Measurements from ENCODE around the gene APOL4.
"Not testable (repeated sequence)": the region's sequence is repeated elsewhere in the genome, so short reads cannot be mapped to it uniquely, and the experiment has no call there.

APOL4 gene

GRCh38 chr22:36201630-36202319 is at the start of gene APOL4:
APOL4 (minus strand) TSS chr22:36201809; CDS start chr22:36201734, 75 bp downstream.
- TF ChIP-seq CTCF (IDR thresholded peaks at IDR 0.05; ENCODE audit: extremely low read depth, insufficient read depth, missing control alignments): no peak
- no peak for DNase-seq (ENCODE audit: low spot score)
- in situ Hi-C loops (cut with MboI; ENCODE audit: low pct_unique_long_range_greater_than_20kb, low sequenced_read_pairs, unreplicated experiment): no loop called here

GRCh38 chr22:36250292-36250960 is 48.8 kb upstream of the APOL4 start:
- in situ Hi-C loops (cut with MboI; ENCODE audit: low pct_unique_long_range_greater_than_20kb, low sequenced_read_pairs, unreplicated experiment); DNase-seq (ENCODE audit: low spot score): not testable (repeated sequence)

GRCh38 chr22:36249160-36249559 is 47.6 kb upstream of the APOL4 start:
- TF ChIP-seq CTCF (IDR thresholded peaks at IDR 0.05; ENCODE audit: extremely low read depth, insufficient read depth, missing control alignments): no peak
- in situ Hi-C loops (cut with MboI; ENCODE audit: low pct_unique_long_range_greater_than_20kb, low sequenced_read_pairs, unreplicated experiment): no loop called here

GRCh38 chr22:36247955-36248354 is 46.3 kb upstream of the APOL4 start:
- in situ Hi-C loops (cut with MboI; ENCODE audit: low pct_unique_long_range_greater_than_20kb, low sequenced_read_pairs, unreplicated experiment): no loop called here
- DNase-seq (ENCODE audit: low spot score): no peak
- no peak for TF ChIP-seq CTCF (IDR thresholded peaks at IDR 0.05; ENCODE audit: extremely low read depth, insufficient read depth, missing control alignments)

More at GRCh38 chr22:36249160-36249559, 47.6 kb upstream of the APOL4 start:
- DNase-seq (ENCODE audit: low spot score): no peak

GRCh38 chr22:36246718-36247117 is 45.1 kb upstream of the APOL4 start:
- no peak for DNase-seq (ENCODE audit: low spot score)
- TF ChIP-seq CTCF (IDR thresholded peaks at IDR 0.05; ENCODE audit: extremely low read depth, insufficient read depth, missing control alignments): no peak
- in situ Hi-C loops (cut with MboI; ENCODE audit: low pct_unique_long_range_greater_than_20kb, low sequenced_read_pairs, unreplicated experiment): no loop called here

- in situ Hi-C loops (cut with MboI; ENCODE audit: low pct_unique_long_range_greater_than_20kb, low sequenced_read_pairs, unreplicated experiment): no loop called here
- TF ChIP-seq CTCF (IDR thresholded peaks at IDR 0.05; ENCODE audit: extremely low read depth, insufficient read depth, missing control alignments): no peak
- no peak for DNase-seq (ENCODE audit: low spot score)
Observed at GRCh38 chr22:36245805-36246356, 44.3 kb upstream of the APOL4 start.

All from GM13977 (cell line).